HEK293 (cell line): ENCODE data around the gene XPO4.

ENCODE experiments used
- CTCF ChIA-PET: fragments of 350-600 bp; formaldehyde crosslinking; extraction: SDS; loops from one replicate; lab custom pipeline; 2021; ENCODE audit warnings: antibody characterized with exemption; lab: Yijun Ruan, JAX
- POLR2A ChIA-PET: fragments of 300-600 bp; formaldehyde crosslinking; extraction: SDS; loops from one replicate; lab custom pipeline; 2020; ENCODE audit warnings: antibody characterized with exemption, inconsistent platforms; lab: Yijun Ruan, JAX
- H3K27ac ChIP-seq: fragments of 200-500 bp; sonication (Bioruptor generic); 2 replicates; pipeline ENCODE4 v1.5.1; 2014; ENCODE audit warnings: low read depth, low read length, control low read depth, inconsistent platforms; ENCODE audit errors: extremely low read depth
- H3K36me3 ChIP-seq, 2 experiments: fragments of 200-500 bp in 1 of 2; sonication (Bioruptor generic) in 1 of 2; 1 replicate in 1 of 2; 2 replicates in 1 of 2; pipeline ENCODE4 v1.5.1; 2014 to 2017; ENCODE audit warnings: inconsistent platforms in 2 of 2, low read length in 2 of 2; ENCODE audit not compliant: control insufficient read depth in 2 of 2, insufficient read depth in 1 of 2
- H3K4me1 ChIP-seq: fragments of 200-500 bp; sonication (Bioruptor generic); 2 replicates; pipeline ENCODE4 v1.5.1; 2014; ENCODE audit warnings: mild to moderate bottlenecking, low read length, inconsistent platforms; ENCODE audit not compliant: control insufficient read depth, insufficient read depth
- H3K4me3 ChIP-seq: 2 replicates; pipeline ENCODE4 v1.5.1; 2011; ENCODE audit warnings: low read depth, mild to moderate bottlenecking, control low read depth, low read length, moderate library complexity
- H3K9me3 ChIP-seq: fragments of 200-500 bp; sonication (Bioruptor generic); 2 replicates; pipeline ENCODE4 v1.5.1; 2014; ENCODE audit warnings: low read depth, low read length, inconsistent platforms; ENCODE audit not compliant: control insufficient read depth, insufficient read depth
- ATF2 ChIP-seq: fragments of 450-650 bp; formaldehyde crosslinking; IDR thresholded peaks from 2 replicates; pipeline ENCODE4 v1.5.1; 2016; ENCODE audit warnings: missing biosample characterization, missing genetic modification characterization, low read depth
- HIC1 ChIP-seq: fragments of 450-650 bp; formaldehyde crosslinking; IDR thresholded peaks from 2 replicates; pipeline ENCODE4 v1.5.1; 2016; ENCODE audit warnings: missing biosample characterization, missing genetic modification characterization
- ZBTB17 ChIP-seq: fragments of 450-650 bp; formaldehyde crosslinking; IDR thresholded peaks from 2 replicates; pipeline ENCODE4 v1.5.1; 2016; ENCODE audit warnings: missing biosample characterization, missing genetic modification characterization
- ZBTB44 ChIP-seq: fragments of 450-650 bp; IDR thresholded peaks from 2 replicates; pipeline ENCODE4 v1.5.1; 2018; ENCODE audit warnings: missing biosample characterization, mild to moderate bottlenecking, missing genetic modification characterization
- ZEB2 ChIP-seq: fragments of 450-650 bp; formaldehyde crosslinking; IDR thresholded peaks from 2 replicates; pipeline ENCODE4 v1.5.1; 2016; ENCODE audit warnings: missing biosample characterization, missing genetic modification characterization
- ZFP69B ChIP-seq: fragments of 450-650 bp; formaldehyde crosslinking; IDR thresholded peaks from 2 replicates; pipeline ENCODE4 v1.5.1; 2016; ENCODE audit warnings: missing biosample characterization, missing genetic modification characterization
- ZNF175 ChIP-seq: fragments of 450-650 bp; formaldehyde crosslinking; IDR thresholded peaks from 2 replicates; pipeline ENCODE4 v1.5.1; 2016; ENCODE audit warnings: missing biosample characterization, missing genetic modification characterization
- ZNF19 ChIP-seq: fragments of 450-650 bp; formaldehyde crosslinking; IDR thresholded peaks from 2 replicates; pipeline ENCODE4; 2016; ENCODE audit warnings: missing biosample characterization, missing genetic modification characterization, low read depth
- ZNF214 ChIP-seq: fragments of 450-650 bp; formaldehyde crosslinking; IDR thresholded peaks from 2 replicates; pipeline ENCODE4 v1.5.1; 2017; ENCODE audit warnings: missing biosample characterization, mild to moderate bottlenecking, missing genetic modification characterization, borderline replicate concordance
- ZNF26 ChIP-seq: fragments of 450-650 bp; formaldehyde crosslinking; IDR thresholded peaks from 2 replicates; pipeline ENCODE4 v1.5.1; 2016; ENCODE audit warnings: missing biosample characterization, missing genetic modification characterization
- ZNF488 ChIP-seq: fragments of 450-650 bp; formaldehyde crosslinking; IDR thresholded peaks from 2 replicates; pipeline ENCODE4 v1.5.1; 2016; ENCODE audit warnings: missing biosample characterization, missing genetic modification characterization
- ZNF645 ChIP-seq: fragments of 450-650 bp; formaldehyde crosslinking; IDR thresholded peaks from 2 replicates; pipeline ENCODE4; 2016; ENCODE audit warnings: missing biosample characterization, missing genetic modification characterization
- ZNF677 ChIP-seq: fragments of 450-650 bp; IDR thresholded peaks from 2 replicates; pipeline ENCODE4 v1.5.0; 2018; ENCODE audit warnings: missing biosample characterization, mild to moderate bottlenecking, missing genetic modification characterization, moderate library complexity
- ZNF707 ChIP-seq: fragments of 450-650 bp; formaldehyde crosslinking; IDR thresholded peaks from 2 replicates; pipeline ENCODE4 v1.5.1; 2016; ENCODE audit warnings: missing biosample characterization, missing genetic modification characterization
- ZNF837 ChIP-seq: fragments of 450-650 bp; formaldehyde crosslinking; IDR thresholded peaks from 2 replicates; pipeline ENCODE4 v1.5.1; 2016; ENCODE audit warnings: missing biosample characterization, missing genetic modification characterization

Gene XPO4

GRCh38 chr13:20814224-20814910, 88.2 kb downstream of the XPO4 start (continued):
- TF ChIP-seq ZNF26 (tag by site-specific recombination) (no peak), ATF2 (tag by site-specific recombination) (peak; percentile 66), ZBTB44 (tag by site-specific recombination) (0 out of 2 replicates have a peak, but pooled peaks have one; percentile 25), ZNF488 (tag by site-specific recombination) (peak; percentile 86), ZNF707 (tag by site-specific recombination) (no peak), HIC1 (tag by site-specific recombination) (0 out of 2 replicates have a peak, but pooled peaks have one; percentile 35)

GRCh38 chr13:20812890-20813289, 89.7 kb downstream of the XPO4 start:
- Histone ChIP-seq H3K9me3 (no peaks in the 10 kb centered on the region), H3K4me3 (no peak overlapping the region), H3K4me1 (peaks cover 12% of the 10 kb centered on the region; the same call in 1 of the 2 replicates), H3K27ac (no peak overlapping the region)
- CTCF ChIA-PET: no interaction called here
- POLR2A ChIA-PET: no interaction called here
- TF ChIP-seq ZNF677 (tag by site-specific recombination) (no peak), ZNF645 (tag by site-specific recombination) (no peak)
- TF ChIP-seq, all 188 proteins: peak for 0
- H3K36me3 ChIP-seq: peaks cover 0 to 19% of the 10 kb centered on the region in 2 experiments; a peak in 1 of 3 replicates

GRCh38 chr13:20810808-20811207, 91.7 kb downstream of the XPO4 start:
- POLR2A ChIA-PET: no interaction called here
- TF ChIP-seq ZNF19 (tag by site-specific recombination): no peak
- TF ChIP-seq ZEB2 (tag by site-specific recombination): no peak
- no peak for TF ChIP-seq ZFP69B
- TF ChIP-seq ZNF214 (tag by site-specific recombination): no peak
- no peak for TF ChIP-seq ZNF837 (tag by site-specific recombination)
- no peak for TF ChIP-seq ZNF175 (tag by site-specific recombination)
- TF ChIP-seq ZBTB17: no peak
- H3K9me3 ChIP-seq: no peaks in the 10 kb centered on the region
- CTCF ChIA-PET: no interaction called here
- no peak overlapping the region for H3K4me3 ChIP-seq
- peaks cover 0 to 30% of the 10 kb centered on the region in 2 experiments; a peak in 1 of 3 replicates for H3K36me3 ChIP-seq
- no peak overlapping the region for H3K27ac ChIP-seq
- peaks cover 9% of the 10 kb centered on the region; the same call in 1 of the 2 replicates for H3K4me1 ChIP-seq
